GM23338 (cell line): Measurements from ENCODE around the gene UGT1A4. TPM values are rescaled to one million over a fixed set of nuclear protein-coding genes. Genes with fewer than 3 reads are reported as not detected.

ENCODE experiments used
- ATAC-seq: fragments of 200-7000 bp; cut with Tn5 transposase; 3 replicates; pipeline ENCODE4 v1.9.1; 2020
- DNase-seq: peaks from one replicate; pipeline ENCODE4 v3.0.0-alpha.2; 2015; ENCODE audit warnings: low spot score
- H2AFZ ChIP-seq: fragments of 200-600 bp; sonication (generic); 2 replicates; pipeline ENCODE4 v1.8.0; 2016; ENCODE audit warnings: antibody characterized with exemption, mild to moderate bottlenecking, moderate library complexity
- H3F3A ChIP-seq: fragments of 200-600 bp; sonication (generic); replicated peaks from 2 replicates; pipeline ENCODE4 v1.8.0; 2017; ENCODE audit warnings: antibody characterized with exemption, mixed run types, low read depth
- H3K27ac ChIP-seq: fragments of 200-600 bp; sonication (generic); 2 replicates; pipeline ENCODE4 v1.6.1; 2016; ENCODE audit warnings: low read depth
- H3K27me3 ChIP-seq: fragments of 200-600 bp; sonication (generic); 2 replicates; pipeline ENCODE4 v1.8.0; 2016; ENCODE audit warnings: mild to moderate bottlenecking, mixed run types, moderate library complexity; ENCODE audit not compliant: insufficient read depth
- H3K36me3 ChIP-seq: fragments of 200-600 bp; sonication (generic); 2 replicates; pipeline ENCODE4 v1.8.0; 2016; ENCODE audit warnings: mild to moderate bottlenecking; ENCODE audit not compliant: insufficient read depth
- H3K4me1 ChIP-seq: fragments of 200-600 bp; sonication (generic); 2 replicates; pipeline ENCODE4 v1.8.0; 2016; ENCODE audit warnings: mild to moderate bottlenecking, moderate library complexity; ENCODE audit not compliant: insufficient read depth
- H3K4me2 ChIP-seq: fragments of 200-600 bp; sonication (generic); 2 replicates; pipeline ENCODE4 v1.7.1; 2017; ENCODE audit warnings: mixed run types
- H3K4me3 ChIP-seq: fragments of 200-600 bp; sonication (generic); 2 replicates; pipeline ENCODE4 v1.6.1; 2016; ENCODE audit warnings: mixed run types
- H3K79me2 ChIP-seq: fragments of 200-600 bp; sonication (generic); replicated peaks from 2 replicates; pipeline ENCODE4 v1.8.0; 2017; ENCODE audit warnings: mild to moderate bottlenecking; ENCODE audit not compliant: insufficient read depth
- H3K9me2 ChIP-seq: fragments of 200-600 bp; sonication (generic); 2 replicates; pipeline ENCODE4 v1.8.0; 2017; ENCODE audit not compliant: insufficient read depth
- H4K20me1 ChIP-seq: fragments of 200-600 bp; sonication (generic); replicated peaks from 2 replicates; pipeline ENCODE4 v1.8.0; 2017; ENCODE audit warnings: mild to moderate bottlenecking; ENCODE audit not compliant: insufficient read depth
- H3K27ac Mint-ChIP-seq: 2 replicates; pipeline ENCODE4 v1.8.0; 2020; ENCODE audit warnings: inconsistent platforms, mild to moderate bottlenecking, moderate library complexity, mixed read lengths
- H3K27me3 Mint-ChIP-seq: 3 replicates; pipeline ENCODE4 v1.8.0; 2022; ENCODE audit warnings: low read depth, mild to moderate bottlenecking, moderate library complexity, mixed read lengths, inconsistent platforms; ENCODE audit not compliant: insufficient read depth, poor library complexity
- H3K36me3 Mint-ChIP-seq: 3 replicates; pipeline ENCODE4 v1.8.0; 2021; ENCODE audit warnings: low read depth, mild to moderate bottlenecking, inconsistent platforms, moderate library complexity, mixed read lengths
- H3K4me1 Mint-ChIP-seq: 3 replicates; pipeline ENCODE4 v1.8.0; 2020; ENCODE audit warnings: mild to moderate bottlenecking, inconsistent platforms, mixed read lengths
- H3K4me3 Mint-ChIP-seq: 3 replicates; pipeline ENCODE4 v1.8.0; 2021; ENCODE audit warnings: moderate library complexity, mild to moderate bottlenecking, inconsistent platforms, mixed read lengths
- H3K9me3 Mint-ChIP-seq: 3 replicates; pipeline ENCODE4 v1.8.0; 2020; ENCODE audit warnings: moderate library complexity, mild to moderate bottlenecking, inconsistent platforms, mixed read lengths
- EZH2 ChIP-seq: fragments of 200-600 bp; sonication (generic); IDR thresholded peaks from one replicate; pipeline ENCODE4 v1.8.0; 2017; ENCODE audit warnings: antibody characterized with exemption, mild to moderate bottlenecking, low read depth; ENCODE audit not compliant: unreplicated experiment
- EZH2phosphoT487 ChIP-seq: fragments of 200-600 bp; sonication (generic); IDR thresholded peaks from one replicate; pipeline ENCODE4 v1.8.1; 2018; ENCODE audit warnings: antibody characterized with exemption; ENCODE audit not compliant: unreplicated experiment
- JUNB ChIP-seq: IDR thresholded peaks from one replicate; pipeline ENCODE4 v1.6.1; 2016; ENCODE audit warnings: antibody characterized with exemption; ENCODE audit not compliant: unreplicated experiment
- NANOG ChIP-seq: IDR thresholded peaks from 2 replicates; pipeline ENCODE4 v1.6.1; 2016; ENCODE audit warnings: antibody characterized with exemption, borderline replicate concordance
- ZNF114 ChIP-seq: fragments of 250-450 bp; sonication (Bioruptor Pico); IDR thresholded peaks from 2 replicates; pipeline ENCODE4 v1.5.0; 2020; ENCODE audit warnings: mild to moderate bottlenecking, moderate library complexity
- ZNF331 ChIP-seq: fragments of 250-450 bp; sonication (Bioruptor Pico); IDR thresholded peaks from 2 replicates; pipeline ENCODE4 v1.5.0; 2020; ENCODE audit warnings: low read depth, mild to moderate bottlenecking, moderate library complexity
- polyA plus RNA-seq: library from polyadenylated mRNA; unstranded; fragments of >200 nt; fragmentation: Nextera tagmentation; extraction: Ambion mirVana; gene quantifications from 2 replicates; pipeline ENCODE4 v1.2.1, GENCODE V29; 2016
- total RNA-seq: library from RNA; depleted of rRNA; stranded (reverse); fragments of >200 nt; shearing (Covaris generic); gene quantifications from 2 replicates; pipeline ENCODE4 v1.2.3, GENCODE V29; 2014
- TF ChIP-seq, protein P1 (sequence below): IDR thresholded peaks from one replicate; pipeline ENCODE4 v1.6.1; 2018; ENCODE audit warnings: antibody characterized with exemption; ENCODE audit not compliant: unreplicated experiment
- TF ChIP-seq, protein P2 (sequence below): IDR thresholded peaks from 2 replicates; pipeline ENCODE4 v1.6.1; 2016; ENCODE audit warnings: antibody characterized with exemption
- TF ChIP-seq, protein P3 (sequence below): fragments of 250-450 bp; sonication (Bioruptor Pico); IDR thresholded peaks from 2 replicates; pipeline ENCODE4 v1.5.0; 2020; ENCODE audit warnings: mild to moderate bottlenecking, moderate library complexity
- TF ChIP-seq, protein P4 (sequence below), 2 experiments: fragments of 200-600 bp in 1 of 2; sonication (generic) in 1 of 2; conservative IDR thresholded peaks; 2 replicates each; pipeline versions ENCODE4 v1.5.1 to v1.6.1; 2016 to 2017; ENCODE audit warnings: antibody characterized with exemption in 2 of 2, low read depth in 2 of 2, mild to moderate bottlenecking in 2 of 2, moderate library complexity in 1 of 2

Gene UGT1A4
- total and polyA plus RNA-seq, 2 experiments from 2014 or later, result not detected

DNA sequence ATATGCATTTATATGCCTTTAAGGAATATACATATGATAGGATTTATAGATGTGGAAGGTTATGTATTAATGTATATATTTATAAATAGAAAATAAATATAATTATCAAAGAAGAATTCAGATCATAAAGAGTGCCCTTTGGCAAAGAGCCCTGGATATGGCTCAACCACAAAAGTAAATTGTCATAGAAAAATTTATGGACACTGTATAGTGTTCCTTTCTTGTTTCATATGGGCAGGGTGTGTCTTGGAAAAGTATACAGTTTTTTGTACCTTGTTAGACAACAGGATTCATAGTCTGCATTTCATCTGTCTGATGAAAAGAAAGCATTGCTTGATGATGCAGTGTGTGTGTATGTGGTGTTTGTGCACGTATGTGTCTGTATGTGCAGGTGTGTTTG is 33.9 kb upstream of the UGT1A4 start:
- ATAC-seq (no peak), DNase-seq (no peak)
- H3K36me3 Mint-ChIP-seq, result no peaks in the 10 kb centered on the region; the same call in 2 of the 3 replicates
- TF ChIP-seq, protein P1, sequence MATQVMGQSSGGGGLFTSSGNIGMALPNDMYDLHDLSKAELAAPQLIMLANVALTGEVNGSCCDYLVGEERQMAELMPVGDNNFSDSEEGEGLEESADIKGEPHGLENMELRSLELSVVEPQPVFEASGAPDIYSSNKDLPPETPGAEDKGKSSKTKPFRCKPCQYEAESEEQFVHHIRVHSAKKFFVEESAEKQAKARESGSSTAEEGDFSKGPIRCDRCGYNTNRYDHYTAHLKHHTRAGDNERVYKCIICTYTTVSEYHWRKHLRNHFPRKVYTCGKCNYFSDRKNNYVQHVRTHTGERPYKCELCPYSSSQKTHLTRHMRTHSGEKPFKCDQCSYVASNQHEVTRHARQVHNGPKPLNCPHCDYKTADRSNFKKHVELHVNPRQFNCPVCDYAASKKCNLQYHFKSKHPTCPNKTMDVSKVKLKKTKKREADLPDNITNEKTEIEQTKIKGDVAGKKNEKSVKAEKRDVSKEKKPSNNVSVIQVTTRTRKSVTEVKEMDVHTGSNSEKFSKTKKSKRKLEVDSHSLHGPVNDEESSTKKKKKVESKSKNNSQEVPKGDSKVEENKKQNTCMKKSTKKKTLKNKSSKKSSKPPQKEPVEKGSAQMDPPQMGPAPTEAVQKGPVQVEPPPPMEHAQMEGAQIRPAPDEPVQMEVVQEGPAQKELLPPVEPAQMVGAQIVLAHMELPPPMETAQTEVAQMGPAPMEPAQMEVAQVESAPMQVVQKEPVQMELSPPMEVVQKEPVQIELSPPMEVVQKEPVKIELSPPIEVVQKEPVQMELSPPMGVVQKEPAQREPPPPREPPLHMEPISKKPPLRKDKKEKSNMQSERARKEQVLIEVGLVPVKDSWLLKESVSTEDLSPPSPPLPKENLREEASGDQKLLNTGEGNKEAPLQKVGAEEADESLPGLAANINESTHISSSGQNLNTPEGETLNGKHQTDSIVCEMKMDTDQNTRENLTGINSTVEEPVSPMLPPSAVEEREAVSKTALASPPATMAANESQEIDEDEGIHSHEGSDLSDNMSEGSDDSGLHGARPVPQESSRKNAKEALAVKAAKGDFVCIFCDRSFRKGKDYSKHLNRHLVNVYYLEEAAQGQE, result no peak
- no peak for TF ChIP-seq NANOG
- TF ChIP-seq, protein P2, sequence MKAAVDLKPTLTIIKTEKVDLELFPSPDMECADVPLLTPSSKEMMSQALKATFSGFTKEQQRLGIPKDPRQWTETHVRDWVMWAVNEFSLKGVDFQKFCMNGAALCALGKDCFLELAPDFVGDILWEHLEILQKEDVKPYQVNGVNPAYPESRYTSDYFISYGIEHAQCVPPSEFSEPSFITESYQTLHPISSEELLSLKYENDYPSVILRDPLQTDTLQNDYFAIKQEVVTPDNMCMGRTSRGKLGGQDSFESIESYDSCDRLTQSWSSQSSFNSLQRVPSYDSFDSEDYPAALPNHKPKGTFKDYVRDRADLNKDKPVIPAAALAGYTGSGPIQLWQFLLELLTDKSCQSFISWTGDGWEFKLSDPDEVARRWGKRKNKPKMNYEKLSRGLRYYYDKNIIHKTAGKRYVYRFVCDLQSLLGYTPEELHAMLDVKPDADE, result no peak
- TF ChIP-seq EZH2, result no peak
- TF ChIP-seq, protein P3, sequence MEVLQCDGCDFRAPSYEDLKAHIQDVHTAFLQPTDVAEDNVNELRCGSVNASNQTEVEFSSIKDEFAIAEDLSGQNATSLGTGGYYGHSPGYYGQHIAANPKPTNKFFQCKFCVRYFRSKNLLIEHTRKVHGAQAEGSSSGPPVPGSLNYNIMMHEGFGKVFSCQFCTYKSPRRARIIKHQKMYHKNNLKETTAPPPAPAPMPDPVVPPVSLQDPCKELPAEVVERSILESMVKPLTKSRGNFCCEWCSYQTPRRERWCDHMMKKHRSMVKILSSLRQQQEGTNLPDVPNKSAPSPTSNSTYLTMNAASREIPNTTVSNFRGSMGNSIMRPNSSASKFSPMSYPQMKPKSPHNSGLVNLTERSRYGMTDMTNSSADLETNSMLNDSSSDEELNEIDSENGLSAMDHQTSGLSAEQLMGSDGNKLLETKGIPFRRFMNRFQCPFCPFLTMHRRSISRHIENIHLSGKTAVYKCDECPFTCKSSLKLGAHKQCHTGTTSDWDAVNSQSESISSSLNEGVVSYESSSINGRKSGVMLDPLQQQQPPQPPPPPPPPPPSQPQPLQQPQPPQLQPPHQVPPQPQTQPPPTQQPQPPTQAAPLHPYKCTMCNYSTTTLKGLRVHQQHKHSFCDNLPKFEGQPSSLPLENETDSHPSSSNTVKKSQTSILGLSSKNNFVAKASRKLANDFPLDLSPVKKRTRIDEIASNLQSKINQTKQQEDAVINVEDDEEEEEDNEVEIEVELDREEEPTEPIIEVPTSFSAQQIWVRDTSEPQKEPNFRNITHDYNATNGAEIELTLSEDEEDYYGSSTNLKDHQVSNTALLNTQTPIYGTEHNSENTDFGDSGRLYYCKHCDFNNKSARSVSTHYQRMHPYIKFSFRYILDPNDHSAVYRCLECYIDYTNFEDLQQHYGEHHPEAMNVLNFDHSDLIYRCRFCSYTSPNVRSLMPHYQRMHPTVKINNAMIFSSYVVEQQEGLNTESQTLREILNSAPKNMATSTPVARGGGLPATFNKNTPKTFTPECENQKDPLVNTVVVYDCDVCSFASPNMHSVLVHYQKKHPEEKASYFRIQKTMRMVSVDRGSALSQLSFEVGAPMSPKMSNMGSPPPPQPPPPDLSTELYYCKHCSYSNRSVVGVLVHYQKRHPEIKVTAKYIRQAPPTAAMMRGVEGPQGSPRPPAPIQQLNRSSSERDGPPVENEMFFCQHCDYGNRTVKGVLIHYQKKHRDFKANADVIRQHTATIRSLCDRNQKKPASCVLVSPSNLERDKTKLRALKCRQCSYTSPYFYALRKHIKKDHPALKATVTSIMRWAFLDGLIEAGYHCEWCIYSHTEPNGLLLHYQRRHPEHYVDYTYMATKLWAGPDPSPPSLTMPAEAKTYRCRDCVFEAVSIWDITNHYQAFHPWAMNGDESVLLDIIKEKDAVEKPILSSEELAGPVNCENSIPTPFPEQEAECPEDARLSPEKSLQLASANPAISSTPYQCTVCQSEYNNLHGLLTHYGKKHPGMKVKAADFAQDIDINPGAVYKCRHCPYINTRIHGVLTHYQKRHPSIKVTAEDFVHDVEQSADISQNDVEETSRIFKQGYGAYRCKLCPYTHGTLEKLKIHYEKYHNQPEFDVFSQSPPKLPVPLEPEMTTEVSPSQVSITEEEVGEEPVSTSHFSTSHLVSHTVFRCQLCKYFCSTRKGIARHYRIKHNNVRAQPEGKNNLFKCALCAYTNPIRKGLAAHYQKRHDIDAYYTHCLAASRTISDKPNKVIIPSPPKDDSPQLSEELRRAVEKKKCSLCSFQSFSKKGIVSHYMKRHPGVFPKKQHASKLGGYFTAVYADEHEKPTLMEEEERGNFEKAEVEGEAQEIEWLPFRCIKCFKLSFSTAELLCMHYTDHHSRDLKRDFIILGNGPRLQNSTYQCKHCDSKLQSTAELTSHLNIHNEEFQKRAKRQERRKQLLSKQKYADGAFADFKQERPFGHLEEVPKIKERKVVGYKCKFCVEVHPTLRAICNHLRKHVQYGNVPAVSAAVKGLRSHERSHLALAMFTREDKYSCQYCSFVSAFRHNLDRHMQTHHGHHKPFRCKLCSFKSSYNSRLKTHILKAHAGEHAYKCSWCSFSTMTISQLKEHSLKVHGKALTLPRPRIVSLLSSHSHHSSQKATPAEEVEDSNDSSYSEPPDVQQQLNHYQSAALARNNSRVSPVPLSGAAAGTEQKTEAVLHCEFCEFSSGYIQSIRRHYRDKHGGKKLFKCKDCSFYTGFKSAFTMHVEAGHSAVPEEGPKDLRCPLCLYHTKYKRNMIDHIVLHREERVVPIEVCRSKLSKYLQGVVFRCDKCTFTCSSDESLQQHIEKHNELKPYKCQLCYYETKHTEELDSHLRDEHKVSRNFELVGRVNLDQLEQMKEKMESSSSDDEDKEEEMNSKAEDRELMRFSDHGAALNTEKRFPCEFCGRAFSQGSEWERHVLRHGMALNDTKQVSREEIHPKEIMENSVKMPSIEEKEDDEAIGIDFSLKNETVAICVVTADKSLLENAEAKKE (CRISPR knock-in tag), result no peak
- TF ChIP-seq EZH2phosphoT487, result no peak
- TF ChIP-seq, protein P4, sequence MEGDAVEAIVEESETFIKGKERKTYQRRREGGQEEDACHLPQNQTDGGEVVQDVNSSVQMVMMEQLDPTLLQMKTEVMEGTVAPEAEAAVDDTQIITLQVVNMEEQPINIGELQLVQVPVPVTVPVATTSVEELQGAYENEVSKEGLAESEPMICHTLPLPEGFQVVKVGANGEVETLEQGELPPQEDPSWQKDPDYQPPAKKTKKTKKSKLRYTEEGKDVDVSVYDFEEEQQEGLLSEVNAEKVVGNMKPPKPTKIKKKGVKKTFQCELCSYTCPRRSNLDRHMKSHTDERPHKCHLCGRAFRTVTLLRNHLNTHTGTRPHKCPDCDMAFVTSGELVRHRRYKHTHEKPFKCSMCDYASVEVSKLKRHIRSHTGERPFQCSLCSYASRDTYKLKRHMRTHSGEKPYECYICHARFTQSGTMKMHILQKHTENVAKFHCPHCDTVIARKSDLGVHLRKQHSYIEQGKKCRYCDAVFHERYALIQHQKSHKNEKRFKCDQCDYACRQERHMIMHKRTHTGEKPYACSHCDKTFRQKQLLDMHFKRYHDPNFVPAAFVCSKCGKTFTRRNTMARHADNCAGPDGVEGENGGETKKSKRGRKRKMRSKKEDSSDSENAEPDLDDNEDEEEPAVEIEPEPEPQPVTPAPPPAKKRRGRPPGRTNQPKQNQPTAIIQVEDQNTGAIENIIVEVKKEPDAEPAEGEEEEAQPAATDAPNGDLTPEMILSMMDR (conservative IDR thresholded peaks at IDR 0.05; ENCODE audit: low read depth in 2 of 2), result no peak
- no peak for TF ChIP-seq ZNF114 (CRISPR knock-in tag)
- TF ChIP-seq ZNF331 (CRISPR knock-in tag), result no peak
- TF ChIP-seq JUNB, result no peak
- H3K27ac Mint-ChIP-seq, result no peak overlapping the region
- Histone ChIP-seq H4K20me1 (no peaks in the 10 kb centered on the region; the same call in 1 of the 2 replicates), H3K4me3 (no peak overlapping the region), H3K79me2 (no peaks in the 10 kb centered on the region), H2AFZ (no peak overlapping the region), H3K27me3 (no peaks in the 10 kb centered on the region), H3F3A (no peaks in the 10 kb centered on the region), H3K9me2 (no peaks in the 10 kb centered on the region), H3K4me1 (no peaks in the 10 kb centered on the region), H3K27ac (no peak overlapping the region), H3K36me3 (no peaks in the 10 kb centered on the region), H3K4me2 (no peak overlapping the region)
- H3K4me3 Mint-ChIP-seq, result no peak overlapping the region
- H3K27me3 Mint-ChIP-seq, result peaks cover 4% of the 10 kb centered on the region
- H3K4me1 Mint-ChIP-seq, result peaks cover 7% of the 10 kb centered on the region; the same call in 1 of the 3 replicates
- H3K9me3 Mint-ChIP-seq, result no peaks in the 10 kb centered on the region
